GM10266 (cell line): ENCODE results near the gene NXPH1.
A peak's percentile ranks its signal among the peaks of the same experiment; 100 is the strongest.

Source experiments
- DNase-seq: peaks from one replicate; pipeline ENCODE4 v3.0.0; 2012; ENCODE audit errors: extremely low spot score
- CTCF ChIP-seq: IDR thresholded peaks from 2 replicates; pipeline ENCODE4 v1.5.1; 2012; ENCODE audit warnings: mild to moderate bottlenecking, low read depth; ENCODE audit not compliant: control insufficient read depth, insufficient read depth; ENCODE audit errors: missing control alignments

Gene NXPH1

GRCh38 chr7:8433477-8434289, at the start of gene NXPH1:
TSS of gene NXPH1 (plus strand) at chr7:8433609.
- DNase-seq: peak; percentile 58
- TF ChIP-seq CTCF: no peak

GRCh38 chr7:8384901-8385300, 48.5 kb upstream of the NXPH1 start:
- no peak for TF ChIP-seq CTCF
- DNase-seq: peak; percentile 8

- no peak for TF ChIP-seq CTCF
- no peak for DNase-seq
Measured at GRCh38 chr7:8386926-8387550, 46.4 kb upstream of the NXPH1 start.

GRCh38 chr7:8387551-8388256, 45.7 kb upstream of the NXPH1 start:
- peak; percentile 7 for DNase-seq
- TF ChIP-seq CTCF: no peak

GRCh38 chr7:8388257-8388625, 45.2 kb upstream of the NXPH1 start:
- no peak for DNase-seq
- TF ChIP-seq CTCF: no peak

- DNase-seq: no peak
- no peak for TF ChIP-seq CTCF
Measured at GRCh38 chr7:8389593-8390261, 43.7 kb upstream of the NXPH1 start.
